ENCODE results near the gene TP53RK.

TP53RK gene

GRCh38 chr20:46683939-46684750 is 5.1 kb downstream of the TP53RK start:
- peak; percentile 38; the same call in 1 of the 2 replicates for TF ChIP-seq MZF1 (tag by site-specific recombination; IDR thresholded peaks at IDR 0.05; ENCODE audit: borderline replicate concordance)
- peak; percentile 33; the same call in 1 of the 2 replicates for TF ChIP-seq KLF1 (tag by site-specific recombination; IDR thresholded peaks at IDR 0.05)
- TF ChIP-seq ZXDB (tag by site-specific recombination; IDR thresholded peaks at IDR 0.05), result no peak
- TF ChIP-seq WT1 (tag by site-specific recombination; IDR thresholded peaks at IDR 0.05), result peak; percentile 71
- peak; percentile 28; the same call in 1 of the 2 replicates for TF ChIP-seq ZBTB17 (tag by site-specific recombination; IDR thresholded peaks at IDR 0.05)
- TF ChIP-seq ZBTB1 (tag by site-specific recombination; IDR thresholded peaks at IDR 0.05), result no peak
- peak; percentile 48 for TF ChIP-seq SETDB1 (IDR thresholded peaks at IDR 0.05; ENCODE audit: insufficient read length, low read length)
- TF ChIP-seq SP3 (tag by site-specific recombination; IDR thresholded peaks at IDR 0.05), result peak; percentile 30; the same call in 1 of the 2 replicates
- no peak for TF ChIP-seq ZNF157 (tag by site-specific recombination; IDR thresholded peaks at IDR 0.05)
- ChIA-PET CTCF (no interaction called here), POLR2A (no interaction called here)
- Histone ChIP-seq H3K9me3 (ENCODE audit: control insufficient read depth, insufficient read depth, low read depth, low read length) (no peaks in the 10 kb centered on the region), H3K4me1 (ENCODE audit: control insufficient read depth, insufficient read depth, low read length) (no peaks in the 10 kb centered on the region), H3K27ac (ENCODE audit: extremely low read depth, low read depth, low read length) (no peak overlapping the region), H3K36me3 (ENCODE audit: control insufficient read depth in 2 of 2, insufficient read depth in 1 of 2, low read length in 2 of 2) (peaks cover 0 to 38% of the 10 kb centered on the region in 2 experiments; a peak in 1 of 3 replicates), H3K4me3 (ENCODE audit: low read depth, low read length) (no peak overlapping the region)

GRCh38 chr20:46683668-46683938 is 5.6 kb downstream of the TP53RK start:
- ChIA-PET POLR2A (no interaction called here), CTCF (interaction anchor here (1.1 kb wide), 1 partner anchor 12 kb away, joined by 3 read pairs; no protein-coding TSS in a partner anchor)
- Histone ChIP-seq H3K36me3 (ENCODE audit: control insufficient read depth in 2 of 2, insufficient read depth in 1 of 2, low read length in 2 of 2) (peaks cover 0 to 38% of the 10 kb centered on the region in 2 experiments; a peak in 1 of 3 replicates), H3K4me3 (ENCODE audit: low read depth, low read length) (no peak overlapping the region), H3K4me1 (ENCODE audit: control insufficient read depth, insufficient read depth, low read length) (no peaks in the 10 kb centered on the region), H3K9me3 (ENCODE audit: control insufficient read depth, insufficient read depth, low read depth, low read length) (no peaks in the 10 kb centered on the region), H3K27ac (ENCODE audit: extremely low read depth, low read depth, low read length) (no peak overlapping the region)
- TF ChIP-seq ZNF626 (tag by site-specific recombination; IDR thresholded peaks at IDR 0.05) (no peak), EGR2 (tag by site-specific recombination; IDR thresholded peaks at IDR 0.05; ENCODE audit: low read depth) (no peak), KLF16 (tag by site-specific recombination; IDR thresholded peaks at IDR 0.05) (no peak), ZNF48 (tag by site-specific recombination; IDR thresholded peaks at IDR 0.05) (no peak), ZNF514 (tag by site-specific recombination; IDR thresholded peaks at IDR 0.05) (no peak), ZNF155 (tag by site-specific recombination; IDR thresholded peaks at IDR 0.05) (no peak), ZNF433 (tag by site-specific recombination; IDR thresholded peaks at IDR 0.05; ENCODE audit: low read depth) (no peak), ZNF366 (tag by site-specific recombination; conservative IDR thresholded peaks at IDR 0.05) (no peak), ZNF558 (tag by site-specific recombination; IDR thresholded peaks at IDR 0.05) (no peak), ZNF660 (tag by site-specific recombination; IDR thresholded peaks at IDR 0.05) (no peak), ZNF394 (tag by site-specific recombination; IDR thresholded peaks at IDR 0.05; ENCODE audit: borderline replicate concordance) (no peak), GLI4 (tag by site-specific recombination; IDR thresholded peaks at IDR 0.05) (no peak), ZEB2 (tag by site-specific recombination; IDR thresholded peaks at IDR 0.05) (no peak), GLIS1 (tag by site-specific recombination; IDR thresholded peaks at IDR 0.05) (no peak), ZNF423 (tag by site-specific recombination; IDR thresholded peaks at IDR 0.05) (no peak)

GRCh38 chr20:46683011-46683667 is 6.1 kb downstream of the TP53RK start:
- H3K27ac ChIP-seq (ENCODE audit: extremely low read depth, low read depth, low read length), result no peak overlapping the region
- H3K4me3 ChIP-seq (ENCODE audit: low read depth, low read length), result no peak overlapping the region
- H3K36me3 ChIP-seq (ENCODE audit: control insufficient read depth in 2 of 2, insufficient read depth in 1 of 2, low read length in 2 of 2), result peaks cover 0 to 38% of the 10 kb centered on the region in 2 experiments; a peak in 1 of 3 replicates
- H3K4me1 ChIP-seq (ENCODE audit: control insufficient read depth, insufficient read depth, low read length), result no peaks in the 10 kb centered on the region
- H3K9me3 ChIP-seq (ENCODE audit: control insufficient read depth, insufficient read depth, low read depth, low read length), result no peaks in the 10 kb centered on the region
- ChIA-PET POLR2A (no interaction called here), CTCF (interaction anchor here (1.1 to 4.7 kb wide), 4 partner anchors 11 to 162 kb away, joined by 3 to 45 read pairs (median 8); no protein-coding TSS in a partner anchor)
- TF ChIP-seq ZBTB49 (tag by site-specific recombination; IDR thresholded peaks at IDR 0.05; ENCODE audit: low read depth) (no peak), ZNF426 (tag by site-specific recombination; IDR thresholded peaks at IDR 0.05) (no peak), ZNF184 (tag by site-specific recombination; IDR thresholded peaks at IDR 0.05) (no peak), ZNF621 (tag by site-specific recombination; IDR thresholded peaks at IDR 0.05) (no peak), ZNF768 (tag by site-specific recombination; IDR thresholded peaks at IDR 0.05) (no peak), ZNF133 (tag by site-specific recombination; IDR thresholded peaks at IDR 0.05) (no peak), HOXA7 (CRISPR knock-in tag; IDR thresholded peaks at IDR 0.05; ENCODE audit: borderline replicate concordance) (no peak), ZSCAN23 (tag by site-specific recombination; IDR thresholded peaks at IDR 0.05) (no peak), ZFHX2 (tag by site-specific recombination; conservative IDR thresholded peaks at IDR 0.05) (no peak)
